KOPT-K1 (cell line): ENCODE data around the gene SEMA5A.

Experiments used
- H3K27ac ChIP-seq: fragments of 200-600 bp; sonication (generic); 2 replicates; pipeline ENCODE4 v1.5.1; 2016; ENCODE audit warnings: antibody characterized with exemption, mild to moderate bottlenecking, low read depth, low read length; ENCODE audit not compliant: poor library complexity, severe bottlenecking
- H3K36me3 ChIP-seq: fragments of 200-600 bp; sonication (generic); 2 replicates; pipeline ENCODE4 v1.5.1; 2017; ENCODE audit warnings: antibody characterized with exemption, mild to moderate bottlenecking, low read length, moderate library complexity; ENCODE audit not compliant: insufficient read depth
- H3K9me3 ChIP-seq: fragments of 200-600 bp; sonication (generic); 2 replicates; pipeline ENCODE4 v1.5.1; 2017; ENCODE audit warnings: antibody characterized with exemption, low read length, mild to moderate bottlenecking; ENCODE audit not compliant: insufficient read depth, poor library complexity, severe bottlenecking

The SEMA5A gene

GRCh38 chr5:9512457-9512856, 33.4 kb downstream of the SEMA5A start:
- Histone ChIP-seq H3K9me3 (no peaks in the 10 kb centered on the region), H3K36me3 (no peaks in the 10 kb centered on the region), H3K27ac (no peak overlapping the region)

- Histone ChIP-seq H3K36me3 (no peaks in the 10 kb centered on the region), H3K27ac (no peak overlapping the region), H3K9me3 (no peaks in the 10 kb centered on the region)
These were observed 37.9 kb downstream of the SEMA5A start for GRCh38 chr5:9507974-9508373.

- H3K27ac ChIP-seq = no peak overlapping the region
- H3K36me3 ChIP-seq = no peaks in the 10 kb centered on the region
- H3K9me3 ChIP-seq = no peaks in the 10 kb centered on the region
These were observed 40.6 kb downstream of the SEMA5A start for GRCh38 chr5:9505225-9505624.

- Histone ChIP-seq H3K36me3 (no peaks in the 10 kb centered on the region), H3K27ac (no peak overlapping the region), H3K9me3 (no peaks in the 10 kb centered on the region)
These were observed 43.0 kb downstream of the SEMA5A start for GRCh38 chr5:9502864-9503263.

- Histone ChIP-seq H3K9me3 (no peaks in the 10 kb centered on the region), H3K27ac (no peak overlapping the region), H3K36me3 (no peaks in the 10 kb centered on the region)
These were observed 43.6 kb downstream of the SEMA5A start for GRCh38 chr5:9502050-9502834.

GRCh38 chr5:9500625-9501024, 45.2 kb downstream of the SEMA5A start:
- H3K9me3 ChIP-seq = no peaks in the 10 kb centered on the region
- no peaks in the 10 kb centered on the region for H3K36me3 ChIP-seq
- no peak overlapping the region for H3K27ac ChIP-seq

- Histone ChIP-seq H3K9me3 (no peaks in the 10 kb centered on the region), H3K27ac (no peak overlapping the region), H3K36me3 (no peaks in the 10 kb centered on the region)
These were observed 45.7 kb downstream of the SEMA5A start for GRCh38 chr5:9500193-9500592.

GRCh38 chr5:9499498-9499876, 46.4 kb downstream of the SEMA5A start:
- Histone ChIP-seq H3K36me3 (no peaks in the 10 kb centered on the region), H3K9me3 (no peaks in the 10 kb centered on the region), H3K27ac (no peak overlapping the region)

GRCh38 chr5:9498541-9499497, 47.1 kb downstream of the SEMA5A start:
- H3K9me3 ChIP-seq = no peaks in the 10 kb centered on the region
- H3K36me3 ChIP-seq = no peaks in the 10 kb centered on the region
- no peak overlapping the region for H3K27ac ChIP-seq

- Histone ChIP-seq H3K27ac (no peak overlapping the region), H3K9me3 (no peaks in the 10 kb centered on the region), H3K36me3 (no peaks in the 10 kb centered on the region)
These were observed 48.5 kb downstream of the SEMA5A start for GRCh38 chr5:9497347-9497746.

GRCh38 chr5:9496801-9497200, 49.1 kb downstream of the SEMA5A start:
- no peaks in the 10 kb centered on the region for H3K9me3 ChIP-seq
- H3K27ac ChIP-seq = no peak overlapping the region
- no peaks in the 10 kb centered on the region for H3K36me3 ChIP-seq

- Histone ChIP-seq H3K9me3 (no peaks in the 10 kb centered on the region), H3K36me3 (no peaks in the 10 kb centered on the region), H3K27ac (no peak overlapping the region)
These were observed 50.8 kb downstream of the SEMA5A start for GRCh38 chr5:9495121-9495520.

- Histone ChIP-seq H3K36me3 (no peaks in the 10 kb centered on the region), H3K9me3 (no peaks in the 10 kb centered on the region), H3K27ac (no peak overlapping the region)
These were observed 51.6 kb downstream of the SEMA5A start for GRCh38 chr5:9494301-9494700.

GRCh38 chr5:9490494-9491097, 55.3 kb downstream of the SEMA5A start:
- no peaks in the 10 kb centered on the region for H3K9me3 ChIP-seq
- H3K27ac ChIP-seq = no peak overlapping the region
- no peaks in the 10 kb centered on the region for H3K36me3 ChIP-seq

GRCh38 chr5:9483779-9484178, 62.1 kb downstream of the SEMA5A start:
- H3K9me3 ChIP-seq = no peaks in the 10 kb centered on the region
- no peak overlapping the region for H3K27ac ChIP-seq
- no peaks in the 10 kb centered on the region for H3K36me3 ChIP-seq
